IMR-90 (cell line): Measurements from ENCODE around the gene CNTN4. TPM values are rescaled to one million over a fixed set of nuclear protein-coding genes. Genes with fewer than 3 reads are reported as not detected.

Experiments
- ATAC-seq: fragments of 200-7000 bp; cut with Tn5 transposase; 2 replicates; pipeline ENCODE4 v1.9.1; 2020; ENCODE audit warnings: low read depth, mild to moderate bottlenecking, moderate library complexity
- BruUV-seq: library from RNA; stranded (reverse); fragments of 400-500 nt; replicated peaks from 2 replicates; lab custom pipeline; 2021; lab: Mats Ljungman, UMichigan
- CTCF ChIA-PET: fragments of 300-600 bp; formaldehyde crosslinking; extraction: SDS; loops from one replicate; lab custom pipeline; 2021; ENCODE audit warnings: antibody characterized with exemption; lab: Yijun Ruan, JAX
- POLR2A ChIA-PET: fragments of 300-600 bp; sonication (Branson Sonifier 250); formaldehyde crosslinking; loops from one replicate; lab custom pipeline; 2022; ENCODE audit warnings: antibody characterized with exemption; ENCODE audit not compliant: unreplicated experiment; lab: Charles Lee
- DNase-seq: peaks from one replicate; pipeline ENCODE4 v3.0.0; 2013
- H2AFZ ChIP-seq: replicated peaks from 2 replicates; pipeline ENCODE3; 2013; ENCODE audit warnings: low read length, mild to moderate bottlenecking; ENCODE audit not compliant: poor library complexity
- H2AK5ac ChIP-seq: 2 replicates; pipeline ENCODE4 v1.6.1; 2013; ENCODE audit warnings: low read depth, low read length, inconsistent platforms
- H2AK9ac ChIP-seq: replicated peaks from 2 replicates; pipeline ENCODE3; 2013; ENCODE audit warnings: mild to moderate bottlenecking, low read depth, low read length, moderate library complexity; ENCODE audit not compliant: poor library complexity
- H2BK120ac ChIP-seq: 2 replicates; pipeline ENCODE4 v1.6.1; 2013; ENCODE audit warnings: low read depth, low read length, inconsistent platforms
- H2BK15ac ChIP-seq: 3 replicates; pipeline ENCODE4 v1.6.1; 2013; ENCODE audit warnings: low read depth, low read length, inconsistent platforms
- H2BK20ac ChIP-seq: 2 replicates; pipeline ENCODE4 v1.6.1; 2013; ENCODE audit warnings: low read depth, mild to moderate bottlenecking, inconsistent platforms, low read length, moderate library complexity
- H2BK5ac ChIP-seq: 2 replicates; pipeline ENCODE4 v1.6.1; 2013; ENCODE audit warnings: mild to moderate bottlenecking, low read depth, low read length, inconsistent platforms; ENCODE audit not compliant: poor library complexity, severe bottlenecking
- H3K14ac ChIP-seq: replicated peaks from 2 replicates; pipeline ENCODE4 v1.6.1; 2013; ENCODE audit warnings: low read depth, low read length, inconsistent platforms
- H3K18ac ChIP-seq: 2 replicates; pipeline ENCODE4 v1.6.1; 2013; ENCODE audit warnings: low read depth, low read length, control low read depth
- H3K23ac ChIP-seq: 2 replicates; pipeline ENCODE4 v1.6.1; 2013; ENCODE audit warnings: low read depth, low read length, inconsistent platforms
- H3K27ac ChIP-seq: 2 replicates; pipeline ENCODE4 v1.5.1; 2013; ENCODE audit warnings: mild to moderate bottlenecking, control low read depth, low read length; ENCODE audit not compliant: insufficient read depth
- H3K27me3 ChIP-seq: 2 replicates; pipeline ENCODE4 v1.6.1; 2013; ENCODE audit warnings: low read length; ENCODE audit not compliant: control insufficient read depth, insufficient read depth
- H3K36me3 ChIP-seq: 2 replicates; pipeline ENCODE4 v1.6.1; 2013; ENCODE audit warnings: low read length, mixed read lengths; ENCODE audit not compliant: control insufficient read depth, insufficient read depth
- H3K4ac ChIP-seq: 2 replicates; pipeline ENCODE4 v1.6.1; 2013; ENCODE audit warnings: low read depth, low read length, inconsistent platforms
- H3K4me1 ChIP-seq: 2 replicates; pipeline ENCODE4 v1.6.1; 2013; ENCODE audit warnings: low read length, mixed read lengths; ENCODE audit not compliant: control insufficient read depth, insufficient read depth
- H3K4me2 ChIP-seq: 2 replicates; pipeline ENCODE4 v1.6.1; 2013; ENCODE audit warnings: low read depth, mild to moderate bottlenecking, control low read depth, low read length, moderate library complexity
- H3K4me3 ChIP-seq: 2 replicates; pipeline ENCODE4 v1.5.1; 2013; ENCODE audit warnings: low read depth, mild to moderate bottlenecking, control low read depth, low read length, moderate library complexity; ENCODE audit not compliant: insufficient read depth
- H3K56ac ChIP-seq: 2 replicates; pipeline ENCODE4 v1.6.1; 2013; ENCODE audit warnings: low read length, inconsistent platforms; ENCODE audit not compliant: insufficient read depth; ENCODE audit errors: extremely low read depth
- H3K79me1 ChIP-seq, 2 experiments: 2 replicates each; pipeline ENCODE4 v1.6.1; 2013; ENCODE audit warnings: low read length in 2 of 2, inconsistent platforms in 1 of 2, low read depth in 1 of 2
- H3K9ac ChIP-seq: 2 replicates; pipeline ENCODE4 v1.6.1; 2013; ENCODE audit warnings: low read depth, low read length, control low read depth
- H3K9me1 ChIP-seq: 2 replicates; pipeline ENCODE4 v1.6.1; 2013; ENCODE audit warnings: low read length, inconsistent platforms; ENCODE audit not compliant: insufficient read depth
- H3K9me3 ChIP-seq: 2 replicates; pipeline ENCODE4 v1.6.1; 2013; ENCODE audit warnings: low read length; ENCODE audit not compliant: control insufficient read depth, insufficient read depth
- H4K20me1 ChIP-seq: 2 replicates; pipeline ENCODE4 v1.6.1; 2013; ENCODE audit warnings: low read length, inconsistent platforms; ENCODE audit not compliant: insufficient read depth
- H4K5ac ChIP-seq: 2 replicates; pipeline ENCODE4 v1.6.1; 2013; ENCODE audit warnings: mild to moderate bottlenecking, low read depth, low read length, control low read depth
- H4K8ac ChIP-seq, 2 experiments: 2 replicates each; pipeline ENCODE4 v1.6.1; 2013; ENCODE audit warnings: low read depth in 2 of 2, low read length in 2 of 2, control low read depth in 1 of 2, inconsistent platforms in 1 of 2
- H4K91ac ChIP-seq: 2 replicates; pipeline ENCODE4 v1.6.1; 2013; ENCODE audit warnings: low read depth, low read length, inconsistent platforms; ENCODE audit not compliant: insufficient read depth
- BHLHE40 ChIP-seq: fragments of 150-350 bp; IDR thresholded peaks from 2 replicates; pipeline ENCODE4 v1.6.1; 2016; ENCODE audit warnings: mild to moderate bottlenecking, low read depth, low read length
- CTCF ChIP-seq: conservative IDR thresholded peaks from 2 replicates; pipeline ENCODE4 v1.5.1; 2012; ENCODE audit warnings: mild to moderate bottlenecking, low read depth, low read length, improper control_type of control experiment
- FOS ChIP-seq: fragments of 150-350 bp; IDR thresholded peaks from 2 replicates; pipeline ENCODE4 v1.6.1; 2016; ENCODE audit warnings: low read depth, low read length
- MAZ ChIP-seq: IDR thresholded peaks from 2 replicates; pipeline ENCODE4 v1.6.1; 2012; ENCODE audit warnings: low read depth, mild to moderate bottlenecking, low read length, improper control_type of control experiment, moderate library complexity, borderline replicate concordance
- WGBS, 2 experiments: methylation state at CpG; one replicate each; pipeline versions ENCODE4 v1.1.5 to v1.1.7; 2013; ENCODE audit warnings: missing lambda C conversion rate in 2 of 2; ENCODE audit not compliant: insufficient read length in 1 of 2; ENCODE audit errors: extremely low coverage in 2 of 2; 5-methylcytosine and 5-hydroxymethylcytosine counted together
- dilution Hi-C: fragments of 300-500 bp; cut with HindIII; formaldehyde crosslinking; loops from one replicate; pipeline ENCODE4 v1.14.3; 2018; ENCODE audit warnings: low sequenced_read_pairs; ENCODE audit not compliant: unreplicated experiment
- in situ Hi-C: fragments of 300-500 bp; cut with MboI; formaldehyde crosslinking; loops from 3 replicates; pipeline ENCODE4 v1.14.3; 2019; ENCODE audit warnings: low sequenced_read_pairs, inconsistent platforms, mixed read lengths
- intact Hi-C: fragments of 100-400 bp; cut with micrococcal nuclease; formaldehyde crosslinking; loops from 2 replicates; pipeline ENCODE4 v1.10.0; 2022
- polyA plus RNA-seq, 3 experiments: library from polyadenylated mRNA; depleted of rRNA; stranded (reverse); fragments of >200 nt; gene quantifications; 2 replicates each; pipeline ENCODE4 v1.2.3, GENCODE V29; 2012; ENCODE audit warnings: low replicate concordance in 1 of 3
- total RNA-seq: library from RNA; depleted of rRNA; stranded (reverse); fragments of >200 nt; gene quantifications from 2 replicates; pipeline ENCODE4 v1.2.3, GENCODE V29; 2012

CNTN4 gene
- total and polyA plus RNA-seq, 2 of the 4 experiments (the other 2 are of a cell fraction), result under 0.01 TPM; not detected in 1

- H3K4ac ChIP-seq, result no peak overlapping the region; the same call in 1 of the 2 replicates
- no TSS peak for BruUV-seq
- DNase-seq, result peak; percentile 38
- H3K23ac ChIP-seq, result peak overlapping the region; percentile 71; the same call in 1 of the 2 replicates
- no peak overlapping the region for H4K91ac ChIP-seq
- H2AK9ac ChIP-seq, result no peak overlapping the region
- no peaks in the 10 kb centered on the region for H3K9me1 ChIP-seq
- POLR2A ChIA-PET, result no interaction called here
- H3K79me1 ChIP-seq, result no peaks in the 10 kb centered on the region
- H3K9ac ChIP-seq, result peak overlapping the region; percentile 33; the same call in 1 of the 2 replicates
- H3K27me3 ChIP-seq, result no peaks in the 10 kb centered on the region
- peak overlapping the region; percentile 88; the same call in 1 of the 2 replicates for H3K18ac ChIP-seq
- in situ Hi-C loops (no loop called here), dilution Hi-C loops (no loop called here), intact Hi-C loops (loop anchor here (1.0 kb wide), 1 partner anchor 95 kb away; the partner anchor contains the start of gene TRNT1)
- H2BK20ac ChIP-seq, result no peak overlapping the region; the same call in 1 of the 2 replicates
- peak overlapping the region; percentile 79 to 96; a peak in 3 of 4 replicates for H4K8ac ChIP-seq
- ATAC-seq, result peak; percentile 87
- H2BK5ac ChIP-seq, result peak overlapping the region; percentile 56
- peak overlapping the region; percentile 90 for H2BK120ac ChIP-seq
- no peak overlapping the region for H3K4me3 ChIP-seq
- peak overlapping the region; percentile 47; the same call in 1 of the 2 replicates for H3K14ac ChIP-seq
- H2BK15ac ChIP-seq, result 0 out of 3 replicates have a peak overlapping the region, but pooled peaks have one; percentile 48
- no peaks in the 10 kb centered on the region for H4K20me1 ChIP-seq
- peak overlapping the region; percentile 25; the same call in 1 of the 2 replicates for H3K4me2 ChIP-seq
- H2AFZ ChIP-seq, result no peak overlapping the region
- CTCF ChIA-PET, result interaction anchor here (0.6 kb wide), 1 partner anchor 409 kb away, joined by 4 read pairs; no protein-coding TSS in a partner anchor
- 0 out of 2 replicates have a peak overlapping the region, but pooled peaks have one; percentile 68 for H3K56ac ChIP-seq
- H3K9me3 ChIP-seq, result peaks cover 2% of the 10 kb centered on the region; the same call in 1 of the 2 replicates
- H4K5ac ChIP-seq, result no peak overlapping the region; the same call in 1 of the 2 replicates
- no CpG with 5 or more reads among the region's 4 CpGs for WGBS, 2 experiments
- TF ChIP-seq MAZ (0 out of 2 replicates have a peak, but pooled peaks have one; percentile 40), FOS (no peak), BHLHE40 (no peak), CTCF (no peak)
- no peaks in the 10 kb centered on the region for H3K36me3 ChIP-seq
- H2AK5ac ChIP-seq, result no peak overlapping the region
- H3K4me1 ChIP-seq, result peaks cover 4% of the 10 kb centered on the region; the same call in 1 of the 2 replicates
- H3K27ac ChIP-seq, result peak overlapping the region; percentile 79; the same call in 1 of the 2 replicates
Observed at GRCh38 chr3:3031326-3031725, 932.7 kb downstream of the CNTN4 start.
